ENCODE data around the gene STX19.
"Not testable (repeated sequence)": the region's sequence is repeated elsewhere in the genome, so short reads cannot be mapped to it uniquely, and the experiment has no call there.

STX19 gene

DNA sequence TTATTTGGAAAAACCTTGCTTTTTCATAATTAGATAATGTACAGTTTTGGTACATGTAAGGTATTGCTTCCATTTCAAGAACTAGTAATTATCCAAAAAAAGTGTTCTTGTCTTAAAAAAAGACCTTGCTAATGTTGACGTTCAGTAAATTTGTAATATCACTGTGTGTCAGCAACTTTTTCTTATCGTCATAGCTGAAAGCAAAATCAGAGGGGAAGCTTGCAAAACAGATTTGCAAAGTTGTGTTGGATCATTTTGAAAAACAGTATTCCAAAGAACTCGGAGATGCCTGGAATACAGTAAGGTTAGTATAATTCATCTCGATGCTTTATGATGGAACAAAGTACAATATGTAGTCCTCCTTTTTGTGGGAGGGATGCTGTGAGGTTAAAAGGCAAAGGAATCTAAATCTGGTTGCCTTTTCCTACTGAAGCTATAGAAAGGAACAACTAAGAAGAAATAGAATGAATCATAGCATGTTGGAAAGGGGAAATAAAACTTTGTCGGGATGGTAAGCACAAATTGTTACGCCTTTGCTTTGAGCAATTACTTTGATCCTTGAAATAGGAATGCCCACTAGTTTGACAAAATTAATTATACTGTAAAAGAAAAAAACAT lies 36.0 kb upstream of the STX19 start:
- TF ChIP-seq Cebpa-rat (IDR thresholded peaks at IDR 0.05), result no peak
- peaks cover 14% of the 10 kb centered on the region for H3K9me3 ChIP-seq

DNA sequence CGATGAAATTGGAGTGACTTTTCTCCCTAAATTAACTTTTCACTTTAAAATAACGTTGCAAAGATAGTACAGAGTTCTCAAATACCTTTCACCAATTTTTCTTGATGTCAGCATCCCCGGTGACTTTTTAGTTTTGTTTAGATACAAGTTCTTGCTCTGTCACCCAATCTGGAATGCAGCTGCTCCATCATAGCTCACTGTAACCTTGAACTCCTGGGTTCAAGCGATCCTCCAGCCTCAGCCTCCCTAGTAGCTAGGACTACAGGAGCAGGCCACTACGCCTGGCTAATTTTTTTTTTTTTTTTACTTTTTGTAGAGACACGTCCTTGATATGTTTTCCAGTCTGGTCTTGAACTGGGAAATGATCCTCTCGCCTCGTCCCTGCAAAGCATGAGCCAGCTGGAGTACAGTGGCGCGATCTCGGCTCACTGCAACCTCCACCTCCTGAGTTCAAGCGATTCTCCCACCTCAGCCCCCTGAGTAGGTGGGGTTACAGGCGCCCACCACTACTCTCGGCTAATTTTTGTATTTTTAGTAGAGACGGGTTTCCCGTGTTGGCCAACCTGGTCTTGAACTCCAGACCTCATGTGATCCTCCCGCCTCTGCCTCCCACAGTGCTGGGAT lies 35.2 kb upstream of the STX19 start:
- peak overlapping the region; percentile 91 for H3K4me2 ChIP-seq

More for the DNA sequence above, 36.0 kb upstream of the STX19 start:
- peaks cover 28% of the 10 kb centered on the region for H3K36me3 ChIP-seq
- peak overlapping the region; percentile 97; the same call in 1 of the 2 replicates for H3K9ac ChIP-seq
- H4K20me1 ChIP-seq, result no peaks in the 10 kb centered on the region
- H3K4me1 ChIP-seq, result peaks cover 37% of the 10 kb centered on the region
- H3K27me3 ChIP-seq, result no peaks in the 10 kb centered on the region
- H3K27ac ChIP-seq, result no peak overlapping the region
- peak overlapping the region; percentile 79 for H3K4me3 ChIP-seq
- peak overlapping the region; percentile 91 for H3K4me2 ChIP-seq

DNA sequence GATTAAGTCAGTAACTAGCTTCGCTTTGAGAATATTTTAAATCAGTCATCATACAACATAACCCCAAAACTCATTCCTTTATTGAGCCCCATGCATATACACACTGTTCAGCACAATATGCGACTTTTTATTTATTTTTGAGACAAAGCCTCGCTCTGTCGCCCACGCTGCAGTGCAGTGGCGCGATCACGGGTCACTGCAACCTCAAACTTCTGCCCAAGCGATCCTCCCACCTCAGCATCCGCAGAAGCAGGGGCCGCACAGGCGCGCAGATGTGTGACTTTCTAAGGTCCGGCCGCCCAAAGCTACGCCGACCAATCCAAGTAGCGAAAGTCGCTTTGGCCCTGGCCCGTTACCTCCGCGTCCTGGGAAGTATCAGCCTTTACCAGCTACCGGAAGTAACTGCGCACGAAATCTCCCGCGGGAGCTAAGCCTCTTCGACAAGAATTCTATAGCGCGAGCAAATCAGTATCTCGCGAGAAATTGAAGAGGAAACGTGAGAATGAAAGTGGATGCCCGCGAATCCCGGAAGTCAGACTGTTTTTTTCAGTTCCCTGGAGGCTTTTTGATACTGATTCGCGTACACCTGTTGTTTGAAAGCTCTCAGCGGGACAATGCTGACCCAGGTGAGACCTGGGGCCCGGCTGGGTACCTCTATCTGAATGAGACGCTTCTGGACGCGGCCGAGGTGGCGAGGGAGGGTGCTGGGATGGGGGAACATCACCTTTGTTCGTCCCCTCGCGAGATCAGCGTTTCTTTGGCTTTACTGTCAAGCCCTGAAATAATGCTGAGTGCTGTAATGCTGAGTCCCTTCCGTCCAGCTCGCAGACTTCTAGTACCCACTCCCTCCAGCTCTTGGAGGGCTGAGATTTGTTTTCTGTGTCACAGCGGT lies 34.4 kb upstream of the STX19 start, which contains the start of the genes DHFR2 and NSUN3:
Gene DHFR2 (minus strand): TSS at position 404 of the 892 bp plus-strand sequence. CDS start 1,405 bp downstream, outside the sequence.
Gene NSUN3 (plus strand): TSS at position 549 of the 892 bp plus-strand sequence. CDS start 66 bp downstream, at position 615.
- peaks cover 38% of the 10 kb centered on the region for H3K36me3 ChIP-seq
- peak within 1 kb of the TSS; percentile 79 for H3K4me3 ChIP-seq
- peak within 1 kb of the TSS; percentile 97 for H3K9ac ChIP-seq
- no peak for TF ChIP-seq Cebpa-rat (IDR thresholded peaks at IDR 0.05)
- peaks cover 37% of the 10 kb centered on the region for H3K4me1 ChIP-seq
- H3K27me3 ChIP-seq, result no peaks in the 10 kb centered on the region
- H3K27ac ChIP-seq, result peak within 1 kb of the TSS; percentile 98
- H3K4me2 ChIP-seq, result peak within 1 kb of the TSS; percentile 92
- H3K9me3 ChIP-seq, result peaks cover 14% of the 10 kb centered on the region
- H4K20me1 ChIP-seq, result no peaks in the 10 kb centered on the region

More for the DNA sequence above, 35.2 kb upstream of the STX19 start:
- Histone ChIP-seq H3K4me3 (peak overlapping the region; percentile 79), H3K27me3 (no peaks in the 10 kb centered on the region), H3K9me3 (peaks cover 14% of the 10 kb centered on the region), H3K36me3 (peaks cover 36% of the 10 kb centered on the region), H4K20me1 (no peaks in the 10 kb centered on the region), H3K27ac (peak overlapping the region; percentile 98), H3K9ac (peak overlapping the region; percentile 97), H3K4me1 (peaks cover 37% of the 10 kb centered on the region)
- no peak for TF ChIP-seq Cebpa-rat (IDR thresholded peaks at IDR 0.05)

DNA sequence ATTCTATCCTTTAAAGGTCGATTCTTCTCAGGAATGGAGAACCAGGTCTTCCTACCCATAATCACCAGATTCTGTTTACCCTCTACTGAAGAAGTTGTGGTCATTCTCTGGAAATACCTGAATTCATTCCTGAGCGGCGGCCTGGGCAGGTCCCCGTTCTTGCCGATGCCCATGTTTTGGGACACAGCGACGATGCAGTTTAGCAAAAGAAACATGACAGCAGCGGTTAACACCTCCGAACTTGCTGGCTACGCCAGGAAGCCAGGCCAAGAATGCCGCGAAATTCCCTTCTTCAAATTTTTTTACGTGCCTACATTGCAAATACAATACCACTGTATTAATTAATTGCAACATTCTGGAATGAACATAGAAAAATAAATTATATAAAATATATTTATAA lies 32.9 kb upstream of the STX19 start:
- no peak overlapping the region for H3K9ac ChIP-seq
- H4K20me1 ChIP-seq, result no peaks in the 10 kb centered on the region
- peaks cover 24% of the 10 kb centered on the region for H3K36me3 ChIP-seq
- H3K27ac ChIP-seq, result no peak overlapping the region
- no peaks in the 10 kb centered on the region for H3K27me3 ChIP-seq
- peaks cover 37% of the 10 kb centered on the region for H3K4me1 ChIP-seq
- no peak overlapping the region for H3K4me3 ChIP-seq
- H3K9me3 ChIP-seq, result no peaks in the 10 kb centered on the region
- no peak for TF ChIP-seq Cebpa-rat (IDR thresholded peaks at IDR 0.05)
- no peak overlapping the region for H3K4me2 ChIP-seq

DNA sequence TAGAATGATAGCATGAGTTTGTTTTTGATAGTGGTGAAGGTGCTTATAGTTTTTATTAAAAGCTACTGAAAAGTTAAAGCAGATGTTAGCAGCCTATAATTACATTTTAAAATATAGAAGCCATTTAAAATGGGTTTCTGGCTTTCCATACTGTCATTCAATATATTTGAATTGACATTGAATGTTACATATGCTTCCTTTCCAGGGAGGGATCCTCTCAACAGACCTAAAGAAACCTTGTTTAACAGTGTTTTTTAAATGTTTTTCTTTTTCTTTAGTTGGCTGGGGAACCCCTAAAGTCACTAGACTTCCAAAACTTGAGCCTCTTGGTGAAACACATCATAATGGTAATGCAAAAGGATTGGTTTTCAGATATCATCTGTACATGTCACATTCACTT lies 22.1 kb upstream of the STX19 start:
- no peak for TF ChIP-seq Cebpa-rat (IDR thresholded peaks at IDR 0.05)
- Histone ChIP-seq H3K36me3 (peaks cover 2% of the 10 kb centered on the region; the same call in 1 of the 2 replicates), H3K27ac (no peak overlapping the region), H3K4me2 (no peak overlapping the region), H3K4me3 (no peak overlapping the region), H3K9me3 (peaks cover 1% of the 10 kb centered on the region; the same call in 1 of the 2 replicates), H4K20me1 (no peaks in the 10 kb centered on the region), H3K4me1 (no peaks in the 10 kb centered on the region), H3K9ac (no peak overlapping the region), H3K27me3 (no peaks in the 10 kb centered on the region)

DNA sequence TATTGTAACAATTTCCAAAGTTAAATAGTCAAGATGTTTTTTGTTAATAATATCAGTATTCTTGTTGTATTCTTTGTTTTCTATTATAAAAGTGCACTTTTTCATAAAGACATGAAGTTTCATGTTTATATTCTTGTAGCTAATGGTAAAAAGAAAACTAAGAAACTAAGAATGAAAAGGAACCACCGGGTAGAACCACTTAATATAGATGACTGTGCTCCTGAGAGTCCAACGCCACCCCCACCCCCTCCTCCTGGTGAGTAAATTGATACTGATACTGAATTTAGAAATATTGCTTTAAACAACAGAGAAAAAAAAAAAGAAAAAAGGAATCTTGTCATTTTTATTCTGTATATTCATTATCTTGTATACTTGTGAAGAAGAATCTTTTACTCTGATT lies 20.9 kb upstream of the STX19 start:
- H3K4me1 ChIP-seq, result no peaks in the 10 kb centered on the region
- H4K20me1 ChIP-seq, result no peaks in the 10 kb centered on the region
- no peak for TF ChIP-seq Cebpa-rat (IDR thresholded peaks at IDR 0.05)
- H3K4me3 ChIP-seq, result no peak overlapping the region
- H3K36me3 ChIP-seq, result peaks cover 15% of the 10 kb centered on the region
- H3K27me3 ChIP-seq, result no peaks in the 10 kb centered on the region
- H3K4me2 ChIP-seq, result no peak overlapping the region
- H3K27ac ChIP-seq, result no peak overlapping the region
- H3K9me3 ChIP-seq, result peaks cover 13% of the 10 kb centered on the region
- H3K9ac ChIP-seq, result no peak overlapping the region

DNA sequence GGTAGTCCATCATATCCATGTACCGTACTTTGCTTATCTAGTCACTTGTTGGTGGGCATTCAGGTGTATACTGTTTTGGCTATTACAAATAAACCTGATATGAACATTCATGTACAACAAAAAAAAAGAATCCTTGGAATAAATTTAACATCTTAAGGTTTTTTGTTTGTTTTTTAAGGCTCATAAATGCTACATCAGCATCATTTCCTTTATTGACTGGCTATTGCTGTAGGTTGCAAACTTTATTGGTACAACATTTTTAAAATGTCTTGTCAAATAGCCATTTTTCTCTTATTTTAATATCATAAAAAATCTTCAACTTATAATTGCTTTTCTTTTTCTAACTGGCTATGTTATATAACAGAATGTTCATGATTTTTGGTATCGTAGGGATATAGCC lies 18.1 kb upstream of the STX19 start:
- Histone ChIP-seq H3K4me3 (no peak overlapping the region), H3K9ac (no peak overlapping the region), H3K27ac (no peak overlapping the region), H3K9me3 (peaks cover 21% of the 10 kb centered on the region), H3K4me2 (no peak overlapping the region), H4K20me1 (no peaks in the 10 kb centered on the region), H3K27me3 (no peaks in the 10 kb centered on the region), H3K4me1 (no peaks in the 10 kb centered on the region), H3K36me3 (peaks cover 22% of the 10 kb centered on the region)
- TF ChIP-seq Cebpa-rat (IDR thresholded peaks at IDR 0.05), result no peak

DNA sequence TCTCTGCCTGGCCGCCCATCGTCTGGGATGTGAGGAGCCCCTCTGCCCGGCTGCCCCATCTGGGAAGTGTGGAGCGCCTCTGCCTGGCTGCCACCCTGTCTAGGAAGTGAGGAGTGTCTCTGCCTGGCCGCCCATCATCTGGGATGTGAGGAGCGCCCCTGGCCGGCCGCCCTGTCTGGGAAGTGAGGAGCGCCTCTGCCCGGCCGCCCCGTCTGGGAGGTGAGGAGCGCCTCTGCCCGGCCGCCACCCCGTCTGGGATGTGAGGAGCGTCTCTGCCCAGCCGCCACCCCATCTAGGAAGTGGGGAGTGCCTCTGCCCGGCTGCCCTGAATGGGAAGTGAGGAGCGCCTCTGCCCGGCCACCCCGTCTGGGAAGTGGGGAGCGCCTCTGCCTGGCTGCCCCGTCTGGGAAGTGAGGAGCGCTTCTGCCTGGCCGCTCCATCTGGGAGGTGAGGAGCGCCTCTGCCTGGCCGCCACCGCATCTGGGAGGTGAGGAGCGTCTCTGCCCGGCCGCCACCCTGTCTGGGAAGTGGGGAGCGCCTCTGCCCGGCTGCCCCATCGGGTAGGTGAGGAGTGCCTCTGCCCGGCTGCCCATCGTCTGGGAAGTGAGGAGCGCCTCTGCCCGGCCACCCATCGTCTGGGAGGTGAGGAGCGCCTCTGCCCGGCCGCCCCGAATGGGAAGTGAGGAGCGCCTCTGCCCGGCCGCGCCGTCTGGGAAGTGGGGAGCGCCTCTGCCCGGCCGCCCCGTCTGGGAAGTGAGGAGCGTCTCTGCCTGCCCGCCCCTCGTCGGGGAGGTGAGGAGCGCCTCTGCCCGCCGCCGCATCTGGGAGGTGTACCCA lies 15.9 kb upstream of the STX19 start:
- H3K4me3 ChIP-seq, H4K20me1 ChIP-seq, H3K4me2 ChIP-seq, H3K9ac ChIP-seq, H3K27ac ChIP-seq, H3K4me1 ChIP-seq, H3K27me3 ChIP-seq: not testable (repeated sequence)
- H3K36me3 ChIP-seq, result peaks cover 22% of the 10 kb centered on the region
- peaks cover 21% of the 10 kb centered on the region for H3K9me3 ChIP-seq

DNA sequence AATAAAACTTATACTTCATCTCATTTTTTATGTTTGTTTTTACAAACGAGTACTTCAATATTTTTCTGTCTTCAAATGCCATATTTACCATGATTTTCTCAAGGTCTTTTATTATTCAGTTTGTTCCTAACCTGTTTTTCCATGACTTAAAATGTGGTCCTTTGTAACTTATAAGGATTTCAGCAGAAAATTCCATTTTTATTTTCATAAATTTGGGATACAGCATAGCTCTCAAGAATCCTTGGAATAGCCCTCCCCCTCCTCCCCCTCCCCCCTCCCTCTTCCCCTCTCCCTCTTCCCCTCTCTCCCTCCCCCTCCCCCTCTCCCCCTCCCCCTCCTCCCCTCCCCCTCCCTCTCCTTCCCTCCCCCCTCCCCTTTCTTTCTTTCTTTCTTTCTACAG lies 14.9 kb upstream of the STX19 start:
- no peak for TF ChIP-seq Cebpa-rat (IDR thresholded peaks at IDR 0.05)
- H3K36me3 ChIP-seq, result peaks cover 26% of the 10 kb centered on the region
- H4K20me1 ChIP-seq, result no peaks in the 10 kb centered on the region
- no peaks in the 10 kb centered on the region for H3K27me3 ChIP-seq
- no peak overlapping the region for H3K27ac ChIP-seq
- H3K9me3 ChIP-seq, result peaks cover 21% of the 10 kb centered on the region
- no peak overlapping the region for H3K9ac ChIP-seq
- H3K4me3 ChIP-seq, result no peak overlapping the region
- H3K4me1 ChIP-seq, result no peaks in the 10 kb centered on the region
- no peak overlapping the region for H3K4me2 ChIP-seq
